ENCODE results near the gene FAM9A. TPM values are rescaled to one million over a fixed set of nuclear protein-coding genes. Genes with fewer than 3 reads are reported as not detected.

Gene FAM9A
- total RNA-seq, 3 donors from 2014 or later (not counting 1 experiment from before 2014, with no cell fraction given): not detected

DNA sequence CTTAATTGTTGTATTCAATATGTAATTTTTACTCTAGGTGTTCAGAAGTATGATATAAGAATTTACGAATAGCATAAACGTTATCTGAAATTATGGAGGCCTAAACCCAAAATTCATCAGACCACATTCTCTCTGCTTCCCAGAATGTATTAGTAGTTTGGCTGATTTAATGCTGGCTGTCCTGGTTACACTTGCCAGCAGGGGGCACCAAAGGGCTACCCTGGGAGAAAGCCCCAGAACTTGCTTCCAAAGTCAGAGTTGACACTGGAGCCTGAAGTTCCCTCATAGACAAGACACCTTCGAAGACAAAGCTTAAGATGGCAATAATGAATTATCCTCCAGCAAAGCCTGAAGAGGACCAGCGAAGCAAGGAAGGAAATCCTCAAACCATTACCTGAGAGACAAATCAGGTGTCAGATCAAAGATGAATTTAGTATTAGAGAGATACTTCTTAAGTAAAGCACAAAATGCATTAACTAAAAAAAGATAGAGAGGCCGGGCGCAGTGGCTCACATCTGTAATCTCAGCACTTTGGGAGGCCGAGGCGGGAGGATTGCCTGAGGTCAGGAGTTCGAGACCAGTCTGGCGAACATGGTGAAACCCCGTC is 58.0 kb downstream of the FAM9A start:
- TF ChIP-seq, protein P1, sequence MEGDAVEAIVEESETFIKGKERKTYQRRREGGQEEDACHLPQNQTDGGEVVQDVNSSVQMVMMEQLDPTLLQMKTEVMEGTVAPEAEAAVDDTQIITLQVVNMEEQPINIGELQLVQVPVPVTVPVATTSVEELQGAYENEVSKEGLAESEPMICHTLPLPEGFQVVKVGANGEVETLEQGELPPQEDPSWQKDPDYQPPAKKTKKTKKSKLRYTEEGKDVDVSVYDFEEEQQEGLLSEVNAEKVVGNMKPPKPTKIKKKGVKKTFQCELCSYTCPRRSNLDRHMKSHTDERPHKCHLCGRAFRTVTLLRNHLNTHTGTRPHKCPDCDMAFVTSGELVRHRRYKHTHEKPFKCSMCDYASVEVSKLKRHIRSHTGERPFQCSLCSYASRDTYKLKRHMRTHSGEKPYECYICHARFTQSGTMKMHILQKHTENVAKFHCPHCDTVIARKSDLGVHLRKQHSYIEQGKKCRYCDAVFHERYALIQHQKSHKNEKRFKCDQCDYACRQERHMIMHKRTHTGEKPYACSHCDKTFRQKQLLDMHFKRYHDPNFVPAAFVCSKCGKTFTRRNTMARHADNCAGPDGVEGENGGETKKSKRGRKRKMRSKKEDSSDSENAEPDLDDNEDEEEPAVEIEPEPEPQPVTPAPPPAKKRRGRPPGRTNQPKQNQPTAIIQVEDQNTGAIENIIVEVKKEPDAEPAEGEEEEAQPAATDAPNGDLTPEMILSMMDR (IDR thresholded peaks at IDR 0.05): peak; percentile 65
- H3K9me3 ChIP-seq (ENCODE audit: control insufficient read depth, insufficient read depth, low read length): no peaks in the 10 kb centered on the region
- H3K27ac ChIP-seq (ENCODE audit: low read length): no peak overlapping the region
- no peaks in the 10 kb centered on the region for H3K27me3 ChIP-seq (ENCODE audit: control insufficient read depth, insufficient read depth, low read length)
- Mint-ChIP-seq H3K4me1 (no peaks in the 10 kb centered on the region), H3K27ac (no peak overlapping the region), H3K27me3 (ENCODE audit: low read depth in 2 of 2) (peaks cover 3 to 6% of the 10 kb centered on the region in 2 donors), H3K4me3 (no peak overlapping the region), H3K9me3 (no peaks in the 10 kb centered on the region), H3K36me3 (no peaks in the 10 kb centered on the region)
- 71% methylated on average over 3 of the region's 11 CpGs for WGBS (ENCODE audit: insufficient coverage)
- no peaks in the 10 kb centered on the region for H3K4me1 ChIP-seq (ENCODE audit: control insufficient read depth, insufficient read depth, low read length)
- DNase-seq: peak; percentile 46 to 71
- intact Hi-C loops (cut with micrococcal nuclease): loop anchor here (2.0 to 5.0 kb wide), 2 partner anchors 964 to 1376 kb away; no protein-coding TSS in a partner anchor
- ATAC-seq: peak in 2 of 3 donors; percentile 42 to 67
- no peak overlapping the region for H3K4me3 ChIP-seq (ENCODE audit: low read length)
- no peaks in the 10 kb centered on the region for H3K36me3 ChIP-seq (ENCODE audit: control insufficient read depth, insufficient read depth, low read length)

DNA sequence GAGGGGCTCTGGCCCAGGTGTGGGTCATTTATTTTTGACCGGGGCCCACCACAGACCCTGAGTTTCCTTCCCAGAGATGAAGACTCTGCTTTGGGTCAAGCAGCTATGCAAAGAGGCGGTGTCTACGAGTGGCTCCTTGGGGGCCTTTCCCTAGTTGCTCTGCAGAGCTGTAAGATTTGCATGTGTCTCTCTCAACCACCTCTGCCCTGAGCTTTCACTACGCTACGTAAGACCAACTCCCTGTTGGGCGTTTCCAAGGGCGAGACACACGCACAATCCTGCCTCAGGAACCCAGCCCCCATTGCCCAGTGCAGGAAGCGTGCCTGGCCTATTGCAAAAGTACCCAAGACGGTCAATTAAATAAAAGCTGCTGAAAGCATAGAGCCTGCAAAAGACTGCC is 59.2 kb downstream of the FAM9A start:
- Histone ChIP-seq H3K4me1 (ENCODE audit: control insufficient read depth, insufficient read depth, low read length) (no peaks in the 10 kb centered on the region), H3K36me3 (ENCODE audit: control insufficient read depth, insufficient read depth, low read length) (no peaks in the 10 kb centered on the region), H3K27me3 (ENCODE audit: control insufficient read depth, insufficient read depth, low read length) (no peaks in the 10 kb centered on the region), H3K27ac (ENCODE audit: low read length) (no peak overlapping the region), H3K4me3 (ENCODE audit: low read length) (no peak overlapping the region), H3K9me3 (ENCODE audit: control insufficient read depth, insufficient read depth, low read length) (no peaks in the 10 kb centered on the region)
- Mint-ChIP-seq H3K4me3 (no peak overlapping the region), H3K27me3 (ENCODE audit: low read depth in 2 of 2) (peaks cover 3 to 7% of the 10 kb centered on the region in 2 donors), H3K4me1 (no peaks in the 10 kb centered on the region), H3K36me3 (no peaks in the 10 kb centered on the region), H3K9me3 (no peaks in the 10 kb centered on the region), H3K27ac (no peak overlapping the region)
- TF ChIP-seq, protein P1 (IDR thresholded peaks at IDR 0.05): no peak
- DNase-seq: no peak
- intact Hi-C loops (cut with micrococcal nuclease): loop anchor here (2.0 to 5.0 kb wide), 2 partner anchors 965 to 1377 kb away; no protein-coding TSS in a partner anchor
- no peak for ATAC-seq
- WGBS (ENCODE audit: insufficient coverage): 87% methylated on average over 10 of the region's 10 CpGs

Other genes with a start within 250 kb of the FAM9A start
- gene ANOS1, start 69.2 kb downstream of the FAM9A start, total RNA-seq: not detected
- gene FAM9B, start 232.7 kb upstream of the FAM9A start, total RNA-seq: 1 to 10 TPM in 1 of 3 donors, under 1 TPM in 2; 0.35 to 1.1 (median 0.42) TPM

All from natural killer cell (primary cell).